ENCODE measurements around the gene NEK4. TPM values are rescaled to one million over a fixed set of nuclear protein-coding genes. Genes with fewer than 3 reads are reported as not detected.

The NEK4 gene
- total and polyA plus RNA-seq, 2 of the 13 experiments (the other 11 are each of a cell fraction or from before 2014, with no cell fraction given): 16.5 to 38.0 TPM

DNA sequence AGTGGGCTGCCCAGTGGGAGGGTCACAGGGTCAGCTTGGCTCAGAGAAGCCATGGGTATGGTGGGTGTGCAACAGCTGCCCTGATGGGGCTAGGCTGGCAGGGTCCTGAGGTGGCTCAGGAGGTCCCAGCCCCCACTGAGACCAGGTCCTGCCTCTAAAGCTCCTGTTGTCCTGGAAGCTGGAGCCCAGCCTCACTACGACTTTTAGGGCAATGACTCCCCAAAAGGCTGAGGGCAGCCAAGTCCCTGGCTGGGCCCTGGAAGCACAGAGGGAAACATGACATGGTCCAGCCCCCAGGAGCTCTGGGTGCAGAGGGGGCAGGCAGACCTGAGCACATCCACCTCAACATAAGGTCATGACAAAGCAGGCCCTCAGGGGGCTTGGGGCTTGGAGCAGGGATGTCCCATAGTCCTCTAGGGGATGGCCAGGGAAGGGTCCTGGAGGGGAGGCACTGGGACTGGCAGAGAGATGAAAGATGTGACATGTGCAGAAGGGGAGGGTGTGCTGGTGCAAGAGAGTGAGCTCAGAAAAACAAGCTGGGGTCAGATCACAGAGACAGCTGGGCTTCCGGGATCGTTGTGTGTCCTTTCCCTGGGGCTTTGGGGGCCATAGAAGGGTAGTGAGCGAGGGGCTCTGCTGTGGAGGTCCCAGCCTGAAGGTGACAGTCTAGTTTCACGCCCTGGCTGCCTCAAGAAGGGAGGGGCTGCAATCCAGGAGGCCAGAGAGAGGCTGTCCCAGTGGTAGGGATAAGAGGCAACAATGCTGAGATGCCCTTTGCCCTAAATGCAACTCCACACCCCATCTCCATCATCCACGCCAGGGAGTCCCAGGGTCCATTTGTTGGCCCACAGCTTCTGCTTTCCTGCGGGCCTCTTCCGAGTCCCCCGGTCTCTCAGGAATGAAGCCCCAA is 23.2 kb upstream of the NEK4 start (continued):
- TF ChIP-seq RBM39 (IDR thresholded peaks at IDR 0.05; ENCODE audit: low read depth, low read length, poor library complexity, severe bottlenecking) (no peak), ZNF230 (CRISPR knock-in tag; IDR thresholded peaks at IDR 0.05) (no peak), ZNF562 (CRISPR knock-in tag; IDR thresholded peaks at IDR 0.05; ENCODE audit: borderline replicate concordance) (no peak), POGZ (CRISPR knock-in tag; IDR thresholded peaks at IDR 0.05) (no peak), SUZ12 (IDR thresholded peaks at IDR 0.05; ENCODE audit: low read depth, low read length) (no peak), ESRRA (CRISPR knock-in tag; IDR thresholded peaks at IDR 0.05; ENCODE audit: low read depth) (no peak), PCBP2 (optimal IDR thresholded peaks at IDR 0.05; ENCODE audit: low read depth, low read length, poor library complexity, severe bottlenecking) (no peak), ZNF317 (CRISPR knock-in tag; IDR thresholded peaks at IDR 0.05) (peak; percentile 61; the same call in 1 of the 2 replicates), HNRNPK (IDR thresholded peaks at IDR 0.05; ENCODE audit: low read depth, low read length, poor library complexity, severe bottlenecking) (no peak), ZSCAN25 (CRISPR knock-in tag; IDR thresholded peaks at IDR 0.05) (no peak), ZNF7 (CRISPR knock-in tag; IDR thresholded peaks at IDR 0.05) (no peak), TCF7L2 (IDR thresholded peaks at IDR 0.05; ENCODE audit: low read depth, low read length) (no peak), HOXA3 (CRISPR knock-in tag; IDR thresholded peaks at IDR 0.05) (no peak), ZSCAN22 (CRISPR knock-in tag; IDR thresholded peaks at IDR 0.05) (no peak), NR1H2 (CRISPR knock-in tag; IDR thresholded peaks at IDR 0.05; ENCODE audit: borderline replicate concordance, low read depth) (no peak), BRCA1 (CRISPR knock-in tag; IDR thresholded peaks at IDR 0.05) (0 out of 2 replicates have a peak, but pooled peaks have one; percentile 36), ZNF746 (CRISPR knock-in tag; IDR thresholded peaks at IDR 0.05) (no peak), ZNF180 (CRISPR knock-in tag; IDR thresholded peaks at IDR 0.05; ENCODE audit: borderline replicate concordance, low read depth) (no peak), ZNF143 (CRISPR knock-in tag; IDR thresholded peaks at IDR 0.05) (no peak)
- TF ChIP-seq, protein P1, sequence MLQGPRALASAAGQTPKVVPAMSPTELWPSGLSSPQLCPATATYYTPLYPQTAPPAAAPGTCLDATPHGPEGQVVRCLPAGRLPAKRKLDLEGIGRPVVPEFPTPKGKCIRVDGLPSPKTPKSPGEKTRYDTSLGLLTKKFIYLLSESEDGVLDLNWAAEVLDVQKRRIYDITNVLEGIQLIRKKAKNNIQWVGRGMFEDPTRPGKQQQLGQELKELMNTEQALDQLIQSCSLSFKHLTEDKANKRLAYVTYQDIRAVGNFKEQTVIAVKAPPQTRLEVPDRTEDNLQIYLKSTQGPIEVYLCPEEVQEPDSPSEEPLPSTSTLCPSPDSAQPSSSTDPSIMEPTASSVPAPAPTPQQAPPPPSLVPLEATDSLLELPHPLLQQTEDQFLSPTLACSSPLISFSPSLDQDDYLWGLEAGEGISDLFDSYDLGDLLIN (CRISPR knock-in tag; IDR thresholded peaks at IDR 0.05; ENCODE audit: borderline replicate concordance): no peak
- TF ChIP-seq, protein P2, sequence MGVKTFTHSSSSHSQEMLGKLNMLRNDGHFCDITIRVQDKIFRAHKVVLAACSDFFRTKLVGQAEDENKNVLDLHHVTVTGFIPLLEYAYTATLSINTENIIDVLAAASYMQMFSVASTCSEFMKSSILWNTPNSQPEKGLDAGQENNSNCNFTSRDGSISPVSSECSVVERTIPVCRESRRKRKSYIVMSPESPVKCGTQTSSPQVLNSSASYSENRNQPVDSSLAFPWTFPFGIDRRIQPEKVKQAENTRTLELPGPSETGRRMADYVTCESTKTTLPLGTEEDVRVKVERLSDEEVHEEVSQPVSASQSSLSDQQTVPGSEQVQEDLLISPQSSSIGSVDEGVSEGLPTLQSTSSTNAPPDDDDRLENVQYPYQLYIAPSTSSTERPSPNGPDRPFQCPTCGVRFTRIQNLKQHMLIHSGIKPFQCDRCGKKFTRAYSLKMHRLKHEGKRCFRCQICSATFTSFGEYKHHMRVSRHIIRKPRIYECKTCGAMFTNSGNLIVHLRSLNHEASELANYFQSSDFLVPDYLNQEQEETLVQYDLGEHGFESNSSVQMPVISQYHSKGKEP (CRISPR knock-in tag; IDR thresholded peaks at IDR 0.05): no peak
- TF ChIP-seq, protein P3, sequence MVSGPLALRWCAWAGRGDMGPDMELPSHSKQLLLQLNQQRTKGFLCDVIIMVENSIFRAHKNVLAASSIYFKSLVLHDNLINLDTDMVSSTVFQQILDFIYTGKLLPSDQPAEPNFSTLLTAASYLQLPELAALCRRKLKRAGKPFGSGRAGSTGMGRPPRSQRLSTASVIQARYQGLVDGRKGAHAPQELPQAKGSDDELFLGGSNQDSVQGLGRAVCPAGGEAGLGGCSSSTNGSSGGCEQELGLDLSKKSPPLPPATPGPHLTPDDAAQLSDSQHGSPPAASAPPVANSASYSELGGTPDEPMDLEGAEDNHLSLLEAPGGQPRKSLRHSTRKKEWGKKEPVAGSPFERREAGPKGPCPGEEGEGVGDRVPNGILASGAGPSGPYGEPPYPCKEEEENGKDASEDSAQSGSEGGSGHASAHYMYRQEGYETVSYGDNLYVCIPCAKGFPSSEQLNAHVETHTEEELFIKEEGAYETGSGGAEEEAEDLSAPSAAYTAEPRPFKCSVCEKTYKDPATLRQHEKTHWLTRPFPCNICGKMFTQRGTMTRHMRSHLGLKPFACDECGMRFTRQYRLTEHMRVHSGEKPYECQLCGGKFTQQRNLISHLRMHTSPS (CRISPR knock-in tag; IDR thresholded peaks at IDR 0.05; ENCODE audit: low read depth): no peak
- TF ChIP-seq, protein P4, sequence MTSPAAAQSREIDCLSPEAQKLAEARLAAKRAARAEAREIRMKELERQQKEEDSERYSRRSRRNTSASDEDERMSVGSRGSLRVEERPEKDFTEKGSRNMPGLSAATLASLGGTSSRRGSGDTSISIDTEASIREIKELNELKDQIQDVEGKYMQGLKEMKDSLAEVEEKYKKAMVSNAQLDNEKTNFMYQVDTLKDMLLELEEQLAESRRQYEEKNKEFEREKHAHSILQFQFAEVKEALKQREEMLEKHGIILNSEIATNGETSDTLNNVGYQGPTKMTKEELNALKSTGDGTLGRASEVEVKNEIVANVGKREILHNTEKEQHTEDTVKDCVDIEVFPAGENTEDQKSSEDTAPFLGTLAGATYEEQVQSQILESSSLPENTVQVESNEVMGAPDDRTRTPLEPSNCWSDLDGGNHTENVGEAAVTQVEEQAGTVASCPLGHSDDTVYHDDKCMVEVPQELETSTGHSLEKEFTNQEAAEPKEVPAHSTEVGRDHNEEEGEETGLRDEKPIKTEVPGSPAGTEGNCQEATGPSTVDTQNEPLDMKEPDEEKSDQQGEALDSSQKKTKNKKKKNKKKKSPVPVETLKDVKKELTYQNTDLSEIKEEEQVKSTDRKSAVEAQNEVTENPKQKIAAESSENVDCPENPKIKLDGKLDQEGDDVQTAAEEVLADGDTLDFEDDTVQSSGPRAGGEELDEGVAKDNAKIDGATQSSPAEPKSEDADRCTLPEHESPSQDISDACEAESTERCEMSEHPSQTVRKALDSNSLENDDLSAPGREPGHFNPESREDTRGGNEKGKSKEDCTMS (CRISPR knock-in tag; conservative IDR thresholded peaks at IDR 0.05): no peak

Measured in HepG2 (cell line).